Spleen (tissue), 11 donors: ENCODE data around the gene ATP6V1C2. TPM values are rescaled to one million over a fixed set of nuclear protein-coding genes. Genes with fewer than 3 reads are reported as not detected.
A peak's percentile ranks its signal among the peaks of the same experiment; 100 is the strongest.

Source experiments
- DNase-seq: peaks from one replicate; pipeline ENCODE4 v3.0.0-alpha.2; 2020
- H3K27ac ChIP-seq, 8 donors: fragments of 200-600 bp; sonication (generic) in 7 of 8; 1 replicate in 4 of 8; 2 replicates in 4 of 8; pipeline versions ENCODE4 v1.5.0 to v1.8.0; 2016 to 2021; ENCODE audit warnings: inconsistent platforms in 4 of 8, mild to moderate bottlenecking in 4 of 8, moderate library complexity in 1 of 8
- H3K27me3 ChIP-seq, 7 donors: fragments of 200-600 bp; sonication (generic) in 6 of 7; replicated peaks in 1 of 7; 1 replicate in 4 of 7; 2 replicates in 3 of 7; pipeline versions ENCODE4 v1.5.0 to v1.8.0; 2016 to 2021; ENCODE audit warnings: inconsistent platforms in 3 of 7, mild to moderate bottlenecking in 1 of 7
- H3K36me3 ChIP-seq, 6 donors: fragments of 200-600 bp; sonication (generic) in 5 of 6; 1 replicate in 4 of 6; 2 replicates in 2 of 6; pipeline versions ENCODE4 v1.5.0 to v1.8.0; 2016 to 2021; ENCODE audit warnings: inconsistent platforms in 2 of 6
- H3K4me1 ChIP-seq, 6 donors: fragments of 200-600 bp; sonication (generic) in 5 of 6; 1 replicate in 3 of 6; 2 replicates in 3 of 6; pipeline versions ENCODE4 v1.5.0 to v1.8.0; 2016 to 2021; ENCODE audit warnings: inconsistent platforms in 3 of 6
- H3K4me3 ChIP-seq, 8 donors: fragments of 200-600 bp; sonication (generic) in 7 of 8; 1 replicate in 4 of 8; 2 replicates in 4 of 8; pipeline versions ENCODE4 v1.5.0 to v1.8.0; 2016 to 2021; ENCODE audit warnings: inconsistent platforms in 4 of 8, mild to moderate bottlenecking in 4 of 8, moderate library complexity in 2 of 8
- H3K9me3 ChIP-seq, 8 donors: fragments of 200-600 bp; sonication (generic) in 7 of 8; 1 replicate in 4 of 8; 2 replicates in 4 of 8; pipeline versions ENCODE4 v1.5.0 to v1.8.0; 2016 to 2021; ENCODE audit warnings: inconsistent platforms in 4 of 8
- POLR2A ChIP-seq, 3 donors: fragments of 450-650 bp; IDR thresholded peaks; one replicate each; pipeline ENCODE4 v1.5.1; 2017; ENCODE audit warnings: antibody characterized with exemption in 3 of 3, mild to moderate bottlenecking in 1 of 3
- POLR2AphosphoS5 ChIP-seq, 3 donors: sonication (generic); formaldehyde crosslinking; IDR thresholded peaks; one replicate each; pipeline ENCODE4 v1.5.1; 2017; ENCODE audit warnings: antibody characterized with exemption in 3 of 3
- WGBS, 5 donors: extraction: QIAGEN DNeasy Blood & Tissue Kit in 3 of 5; methylation state at CpG; one replicate each; pipeline versions ENCODE4 v1.1.5 to v1.1.7; 2013 to 2018; 5-methylcytosine and 5-hydroxymethylcytosine counted together
- intact Hi-C: fragments of 100-400 bp; cut with DNase I; formaldehyde crosslinking; loops from one replicate; pipeline ENCODE4 v1.15.0; 2023; ENCODE audit warnings: low total_unique reads
- polyA plus RNA-seq, 3 donors: library from polyadenylated mRNA; stranded (reverse); fragments of 200-250 nt; gene quantifications; one replicate each; pipeline ENCODE4 v1.2.1, GENCODE V29; 2013
- total RNA-seq, 7 donors: library from RNA; depleted of rRNA in 3 of 7; stranded (reverse); fragments of >200 nt in 3 of 7; fragmentation: NEBNext Ultra II Directional in 4 of 7; extraction: Animal tissue kit (Norgen Biotek cat#: 25700) in 4 of 7; gene quantifications; one replicate each; pipeline versions ENCODE4 v1.1.0 to v1.2.1, GENCODE V29; 2016 to 2021
- TF ChIP-seq, protein P1 (sequence below), 11 experiments: fragments of 200-600 bp in 7 of 11; fragments of 450-650 bp in 4 of 11; sonication (generic) in 4 of 11; IDR thresholded peaks in 8 of 11; conservative IDR thresholded peaks in 3 of 11; 1 replicate in 7 of 11; 2 replicates in 4 of 11; pipeline versions ENCODE4 v1.4.0 to v1.8.0; 2016 to 2021; ENCODE audit warnings: antibody characterized with exemption in 11 of 11, inconsistent platforms in 4 of 11, mild to moderate bottlenecking in 1 of 11
- donor health status: healthy with polysubstance abuse.
- donor health status: DM: no; HTN: no; CAD: no; lungs with moderate emphysema.
- donor health status: DM: no; HTN: no; CAD: no.
- donor health status: Bipolar disorder and iron deficiency.
- donor health status: healthy.
- donor health status: DM: no; HTN: no; CAD: no.
- donor health status: DM: yes; HTN: yes; CAD: no.

The ATP6V1C2 gene
- total and polyA plus RNA-seq, 10 donors = 0.23 to 9.2 (median 0.54) TPM; not detected in 3

- TF ChIP-seq, protein P1, sequence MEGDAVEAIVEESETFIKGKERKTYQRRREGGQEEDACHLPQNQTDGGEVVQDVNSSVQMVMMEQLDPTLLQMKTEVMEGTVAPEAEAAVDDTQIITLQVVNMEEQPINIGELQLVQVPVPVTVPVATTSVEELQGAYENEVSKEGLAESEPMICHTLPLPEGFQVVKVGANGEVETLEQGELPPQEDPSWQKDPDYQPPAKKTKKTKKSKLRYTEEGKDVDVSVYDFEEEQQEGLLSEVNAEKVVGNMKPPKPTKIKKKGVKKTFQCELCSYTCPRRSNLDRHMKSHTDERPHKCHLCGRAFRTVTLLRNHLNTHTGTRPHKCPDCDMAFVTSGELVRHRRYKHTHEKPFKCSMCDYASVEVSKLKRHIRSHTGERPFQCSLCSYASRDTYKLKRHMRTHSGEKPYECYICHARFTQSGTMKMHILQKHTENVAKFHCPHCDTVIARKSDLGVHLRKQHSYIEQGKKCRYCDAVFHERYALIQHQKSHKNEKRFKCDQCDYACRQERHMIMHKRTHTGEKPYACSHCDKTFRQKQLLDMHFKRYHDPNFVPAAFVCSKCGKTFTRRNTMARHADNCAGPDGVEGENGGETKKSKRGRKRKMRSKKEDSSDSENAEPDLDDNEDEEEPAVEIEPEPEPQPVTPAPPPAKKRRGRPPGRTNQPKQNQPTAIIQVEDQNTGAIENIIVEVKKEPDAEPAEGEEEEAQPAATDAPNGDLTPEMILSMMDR (IDR thresholded peaks at IDR 0.05 in 8 of 11, conservative IDR thresholded peaks at IDR 0.05 in 3 of 11) = no peak
- TF ChIP-seq POLR2AphosphoS5 (IDR thresholded peaks at IDR 0.05) (no peak), POLR2A (IDR thresholded peaks at IDR 0.05) (no peak)
- H3K36me3 ChIP-seq = no peaks in the 10 kb centered on the region
- no peak overlapping the region for H3K27ac ChIP-seq
- H3K4me3 ChIP-seq = no peak overlapping the region
- intact Hi-C loops = no loop called here
- peaks cover 0 to 52% (median 0%) of the 10 kb centered on the region in 7 donors for H3K27me3 ChIP-seq
- no peaks in the 10 kb centered on the region for H3K9me3 ChIP-seq
- DNase-seq = peak; percentile 64
- H3K4me1 ChIP-seq = peaks cover 0 to 10% (median 4%) of the 10 kb centered on the region in 6 donors
- 24 to 44% (median 27%) methylated on average over 7 of the region's 7 CpGs for WGBS, 5 donors
Observed at GRCh38 chr2:10709290-10709939, 12.0 kb upstream of the ATP6V1C2 start.

GRCh38 chr2:10712185-10712809 lies 9.1 kb upstream of the ATP6V1C2 start:
- no peak overlapping the region for H3K27ac ChIP-seq
- WGBS, 5 donors = 20 to 30% (median 24%) methylated on average over 10 of the region's 10 CpGs
- intact Hi-C loops = no loop called here
- H3K27me3 ChIP-seq = peaks cover 0 to 46% (median 0%) of the 10 kb centered on the region in 7 donors
- DNase-seq = peak; percentile 73
- peak overlapping the region in 1 of 8 donors; percentile 2 for H3K4me3 ChIP-seq
- H3K36me3 ChIP-seq = no peaks in the 10 kb centered on the region
- TF ChIP-seq POLR2AphosphoS5 (IDR thresholded peaks at IDR 0.05) = peak in 1 of 3 donors; percentile 13
- TF ChIP-seq, protein P1 (IDR thresholded peaks at IDR 0.05 in 8 of 11, conservative IDR thresholded peaks at IDR 0.05 in 3 of 11) = no peak
- no peaks in the 10 kb centered on the region for H3K9me3 ChIP-seq
- peaks cover 0 to 10% (median 4%) of the 10 kb centered on the region in 6 donors for H3K4me1 ChIP-seq

DNA sequence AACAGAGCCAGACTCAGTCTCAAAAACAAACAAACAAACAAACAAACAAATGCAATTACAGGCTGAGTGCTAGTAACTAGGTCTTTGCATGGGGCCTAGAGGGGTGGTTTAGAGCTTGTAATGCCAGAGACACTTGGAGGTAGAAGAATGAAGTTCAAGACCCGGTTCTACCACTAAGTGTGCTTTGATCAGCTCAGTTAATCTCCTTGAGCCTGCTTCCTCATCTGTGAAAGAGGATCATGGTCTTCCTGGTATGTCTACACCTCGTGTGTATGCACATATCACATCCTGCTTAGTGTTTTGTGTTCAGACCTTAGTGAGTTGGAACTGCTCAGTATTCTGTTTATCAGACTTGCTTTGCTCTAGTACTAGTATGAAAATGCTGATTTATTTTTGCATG lies 4.8 kb upstream of the ATP6V1C2 start:
- H3K4me3 ChIP-seq = no peak overlapping the region
- intact Hi-C loops = no loop called here
- peaks cover 0 to 22% (median 14%) of the 10 kb centered on the region in 6 donors for H3K4me1 ChIP-seq
- no peaks in the 10 kb centered on the region for H3K9me3 ChIP-seq
- no peak for DNase-seq
- WGBS, 5 donors = 29 to 33% (median 32%) methylated on average over 2 of the region's 2 CpGs
- no peaks in the 10 kb centered on the region for H3K36me3 ChIP-seq
- TF ChIP-seq, protein P1 (IDR thresholded peaks at IDR 0.05 in 8 of 11, conservative IDR thresholded peaks at IDR 0.05 in 3 of 11) = no peak
- TF ChIP-seq POLR2AphosphoS5 (IDR thresholded peaks at IDR 0.05) (no peak), POLR2A (IDR thresholded peaks at IDR 0.05) (no peak)
- H3K27me3 ChIP-seq = peaks cover 0 to 38% (median 14%) of the 10 kb centered on the region in 7 donors
- no peak overlapping the region for H3K27ac ChIP-seq

DNA sequence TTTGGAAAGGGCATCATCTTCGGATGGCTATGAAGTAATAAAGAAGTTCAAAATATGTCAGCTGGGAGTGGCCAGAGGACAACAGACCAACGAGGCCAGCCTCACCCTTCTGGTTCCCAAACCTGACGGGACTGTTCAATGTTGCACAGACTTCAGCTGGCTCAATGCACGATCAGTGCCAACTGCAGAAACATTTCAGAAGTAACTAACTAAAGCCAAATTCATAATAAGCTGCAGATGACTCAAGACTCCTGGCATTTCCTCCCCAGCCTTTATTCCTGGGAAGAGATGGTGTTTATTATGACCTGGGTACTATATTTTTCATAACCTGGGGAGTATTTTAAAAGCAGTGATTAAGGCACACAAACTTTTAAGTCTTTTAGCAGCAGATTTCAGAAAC lies 3.8 kb upstream of the ATP6V1C2 start:
- H3K4me3 ChIP-seq = no peak overlapping the region
- peaks cover 0 to 27% (median 20%) of the 10 kb centered on the region in 6 donors for H3K4me1 ChIP-seq
- peak; percentile 22 for DNase-seq
- no peaks in the 10 kb centered on the region for H3K36me3 ChIP-seq
- H3K27ac ChIP-seq = no peak overlapping the region
- TF ChIP-seq POLR2A (IDR thresholded peaks at IDR 0.05) = no peak
- TF ChIP-seq, protein P1 (IDR thresholded peaks at IDR 0.05 in 8 of 11, conservative IDR thresholded peaks at IDR 0.05 in 3 of 11) = no peak
- no peak for TF ChIP-seq POLR2AphosphoS5 (IDR thresholded peaks at IDR 0.05)
- H3K9me3 ChIP-seq = no peaks in the 10 kb centered on the region
- peaks cover 0 to 48% (median 25%) of the 10 kb centered on the region in 7 donors for H3K27me3 ChIP-seq
- 52 to 64% (median 62%) methylated on average over 4 of the region's 4 CpGs for WGBS, 5 donors
- intact Hi-C loops = no loop called here
